NK-92 (cell line): ENCODE measurements around the gene EFNA4.
"Not testable (repeated sequence)": the region's sequence is repeated elsewhere in the genome, so short reads cannot be mapped to it uniquely, and the experiment has no call there.

Experiments used
- DNase-seq: peaks from one replicate; lab custom pipeline; 2025; ENCODE audit not compliant: unreplicated experiment; lab: John Stamatoyannopoulos, UW

Gene EFNA4

GRCh38 chr1:155116113-155116764, 52.7 kb downstream of the EFNA4 start:
- no peak for DNase-seq

GRCh38 chr1:155117610-155118009, 54.1 kb downstream of the EFNA4 start:
- no peak for DNase-seq

- not testable (repeated sequence) for DNase-seq
Observed at GRCh38 chr1:155118090-155118489, 54.5 kb downstream of the EFNA4 start.
